Measurements from ENCODE around the gene LCN12.

LCN12 gene

GRCh38 chr9:136980669-136981478, 28.8 kb downstream of the LCN12 start:
- Histone ChIP-seq H4K20me1 (ENCODE audit: insufficient read depth, low read length) (no peaks in the 10 kb centered on the region), H3K4me2 (ENCODE audit: low read length) (no peak overlapping the region), H3K4me3 (ENCODE audit: low read length) (no peak overlapping the region), H2AFZ (ENCODE audit: low read depth, low read length) (no peak overlapping the region), H3K27me3 (ENCODE audit: low read depth, low read length) (no peaks in the 10 kb centered on the region), H3K9ac (ENCODE audit: low read length) (no peak overlapping the region), H3K27ac (ENCODE audit: low read length) (no peak overlapping the region), H3K9me3 (ENCODE audit: insufficient read depth, low read length) (no peaks in the 10 kb centered on the region), H3K36me3 (replicated peaks; ENCODE audit: low read depth, low read length) (no peaks in the 10 kb centered on the region), H3K79me2 (ENCODE audit: low read length) (no peaks in the 10 kb centered on the region), H3K4me1 (ENCODE audit: low read length) (no peaks in the 10 kb centered on the region)
- no peak for TF ChIP-seq EZH2phosphoT487 (IDR thresholded peaks at IDR 0.05; ENCODE audit: low read depth)
- no peak for TF ChIP-seq CTCF (IDR thresholded peaks at IDR 0.05; ENCODE audit: low read depth, low read length)

GRCh38 chr9:136981588-136982231, 29.6 kb downstream of the LCN12 start:
- Histone ChIP-seq H3K4me3 (ENCODE audit: low read length) (no peak overlapping the region), H3K79me2 (ENCODE audit: low read length) (no peaks in the 10 kb centered on the region), H3K9ac (ENCODE audit: low read length) (no peak overlapping the region), H3K27me3 (ENCODE audit: low read depth, low read length) (no peaks in the 10 kb centered on the region), H4K20me1 (ENCODE audit: insufficient read depth, low read length) (no peaks in the 10 kb centered on the region), H3K27ac (ENCODE audit: low read length) (no peak overlapping the region), H3K4me1 (ENCODE audit: low read length) (no peaks in the 10 kb centered on the region), H3K4me2 (ENCODE audit: low read length) (no peak overlapping the region), H2AFZ (ENCODE audit: low read depth, low read length) (no peak overlapping the region), H3K9me3 (ENCODE audit: insufficient read depth, low read length) (no peaks in the 10 kb centered on the region), H3K36me3 (replicated peaks; ENCODE audit: low read depth, low read length) (no peaks in the 10 kb centered on the region)
- TF ChIP-seq CTCF (IDR thresholded peaks at IDR 0.05; ENCODE audit: low read depth, low read length) = no peak
- no peak for TF ChIP-seq EZH2phosphoT487 (IDR thresholded peaks at IDR 0.05; ENCODE audit: low read depth)

DNA sequence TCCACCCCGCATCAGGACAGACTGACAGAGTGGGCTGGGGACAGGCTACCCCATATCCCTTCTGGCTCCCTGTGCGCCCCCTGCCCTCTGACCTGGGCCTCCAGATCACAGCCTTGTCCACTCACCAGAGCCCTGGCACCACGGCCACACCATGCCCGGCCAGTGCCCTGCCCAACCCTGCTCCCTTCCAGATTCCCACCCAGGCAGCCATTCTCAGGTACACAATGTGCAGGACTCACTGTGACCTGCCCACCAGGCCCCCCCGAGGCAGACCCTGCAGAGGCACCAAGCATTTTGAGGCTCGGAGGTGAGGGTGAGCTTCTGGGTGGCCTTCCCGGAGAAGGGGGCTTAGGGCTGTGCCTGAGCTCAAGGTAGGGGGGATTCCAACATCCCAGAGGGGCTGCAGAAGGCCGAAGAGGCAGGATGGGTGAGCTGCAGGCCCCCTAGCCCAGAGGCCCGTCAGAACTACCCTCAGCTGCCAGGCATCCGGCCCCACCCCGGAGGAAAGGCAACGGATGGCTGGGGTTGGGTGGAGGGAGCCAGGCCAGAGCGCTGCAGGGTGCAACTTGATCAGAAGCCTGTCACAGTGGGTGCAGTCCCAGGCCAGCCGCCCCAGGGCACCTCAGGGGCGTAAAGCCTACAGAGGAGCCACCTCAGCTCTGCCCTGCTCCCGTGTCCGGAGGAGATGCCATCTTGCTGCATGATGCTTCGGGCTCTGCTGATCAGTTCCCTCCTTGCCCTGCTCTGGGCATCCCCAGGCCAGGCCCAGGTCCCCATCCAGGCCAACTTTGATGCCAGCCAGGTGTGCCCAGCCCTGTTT, 30.4 kb downstream of the LCN12 start, which contains the start of gene LCNL1:
LCNL1 (plus strand) TSS at position 762 of the 820 bp plus-strand sequence. CDS start 594 bp downstream, outside the sequence.
- Histone ChIP-seq H3K27ac (ENCODE audit: low read length) (no peak within 1 kb of the TSS), H2AFZ (ENCODE audit: low read depth, low read length) (no peak within 1 kb of the TSS), H3K4me1 (ENCODE audit: low read length) (no peaks in the 10 kb centered on the region), H3K4me2 (ENCODE audit: low read length) (no peak within 1 kb of the TSS), H4K20me1 (ENCODE audit: insufficient read depth, low read length) (no peaks in the 10 kb centered on the region), H3K36me3 (replicated peaks; ENCODE audit: low read depth, low read length) (no peaks in the 10 kb centered on the region), H3K4me3 (ENCODE audit: low read length) (no peak within 1 kb of the TSS), H3K9me3 (ENCODE audit: insufficient read depth, low read length) (no peaks in the 10 kb centered on the region), H3K9ac (ENCODE audit: low read length) (no peak within 1 kb of the TSS), H3K79me2 (ENCODE audit: low read length) (no peaks in the 10 kb centered on the region), H3K27me3 (ENCODE audit: low read depth, low read length) (no peaks in the 10 kb centered on the region)
- no peak for TF ChIP-seq CTCF (IDR thresholded peaks at IDR 0.05; ENCODE audit: low read depth, low read length)
- no peak for TF ChIP-seq EZH2phosphoT487 (IDR thresholded peaks at IDR 0.05; ENCODE audit: low read depth)

DNA sequence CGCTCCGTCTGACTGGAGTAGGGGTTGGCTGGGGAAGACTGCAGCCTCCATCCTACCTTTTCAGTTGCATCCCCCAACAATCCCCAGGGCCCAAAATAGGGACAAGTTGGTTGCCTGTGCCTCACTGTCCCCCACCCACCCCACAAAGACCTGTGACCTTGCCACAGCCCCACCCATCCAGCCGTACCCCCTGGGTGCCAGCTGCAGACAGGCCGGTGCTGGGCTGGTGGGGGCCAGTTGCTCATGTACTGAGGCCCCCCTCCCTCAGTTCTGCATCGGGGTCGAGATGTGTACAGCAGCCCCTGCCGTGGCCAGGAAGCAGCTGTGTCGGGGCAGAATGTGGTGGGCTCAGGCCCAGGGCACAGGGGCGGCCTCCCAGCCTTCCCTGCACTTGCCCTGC, 31.1 kb downstream of the LCN12 start:
- Histone ChIP-seq H3K27me3 (ENCODE audit: low read depth, low read length) (no peaks in the 10 kb centered on the region), H2AFZ (ENCODE audit: low read depth, low read length) (no peak overlapping the region), H3K27ac (ENCODE audit: low read length) (no peak overlapping the region), H3K4me3 (ENCODE audit: low read length) (no peak overlapping the region), H3K79me2 (ENCODE audit: low read length) (no peaks in the 10 kb centered on the region), H3K9me3 (ENCODE audit: insufficient read depth, low read length) (no peaks in the 10 kb centered on the region), H3K4me2 (ENCODE audit: low read length) (no peak overlapping the region), H3K4me1 (ENCODE audit: low read length) (no peaks in the 10 kb centered on the region), H3K36me3 (replicated peaks; ENCODE audit: low read depth, low read length) (no peaks in the 10 kb centered on the region), H3K9ac (ENCODE audit: low read length) (no peak overlapping the region), H4K20me1 (ENCODE audit: insufficient read depth, low read length) (no peaks in the 10 kb centered on the region)
- TF ChIP-seq EZH2phosphoT487 (IDR thresholded peaks at IDR 0.05; ENCODE audit: low read depth) = no peak
- no peak for TF ChIP-seq CTCF (IDR thresholded peaks at IDR 0.05; ENCODE audit: low read depth, low read length)
